GM21423 (cell line): Measurements from ENCODE around the gene SCGB1D4.

Experiments
- ATAC-seq: cut with Tn5 transposase; IDR thresholded peaks from one replicate; pipeline ENCODE4 v1.9.1; 2021; ENCODE audit warnings: mild to moderate bottlenecking, moderate library complexity; ENCODE audit not compliant: unreplicated experiment

The SCGB1D4 gene

DNA sequence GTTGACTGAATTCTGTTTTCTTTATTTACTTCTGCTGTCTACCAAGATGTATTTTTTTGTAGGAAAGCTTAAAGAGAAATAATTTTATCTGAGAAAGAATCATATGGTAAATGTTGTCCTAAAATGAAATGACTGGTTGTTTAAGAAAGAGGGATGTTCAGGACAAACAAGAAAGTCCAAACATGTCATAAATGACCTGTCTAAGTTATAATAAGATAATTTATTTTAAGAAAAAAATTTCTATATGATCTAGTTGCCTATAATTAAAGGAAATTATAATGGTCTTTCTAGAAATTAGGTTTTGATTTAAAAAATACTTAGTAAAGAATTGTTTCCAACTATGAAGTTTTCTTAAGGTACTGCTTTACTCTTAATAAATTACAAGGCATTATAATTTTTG, 18.4 kb downstream of the SCGB1D4 start:
- no peak for ATAC-seq

DNA sequence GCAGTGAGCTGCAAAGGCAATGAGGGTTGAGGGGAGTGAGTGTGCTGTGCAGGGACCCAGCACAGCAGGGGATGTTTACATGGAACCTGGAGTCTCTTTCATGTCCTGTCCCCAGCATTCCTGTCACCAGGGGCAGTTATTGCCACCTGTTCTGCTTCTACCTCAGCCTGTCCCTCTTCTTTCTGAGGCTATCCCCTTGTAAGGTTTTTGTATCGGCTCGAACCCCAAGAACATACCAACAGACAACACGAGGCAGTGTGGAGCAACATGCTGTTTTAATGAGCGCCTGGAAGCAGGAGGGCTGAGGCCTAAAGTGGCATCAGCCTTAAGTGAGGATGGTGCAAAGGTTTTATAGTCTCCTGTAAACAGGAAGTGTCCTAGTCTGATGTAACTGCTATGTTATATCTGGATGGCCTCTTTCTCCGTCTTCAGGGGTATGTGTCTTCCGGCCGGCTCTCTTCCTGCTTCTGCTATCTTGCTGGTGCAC, 25.0 kb downstream of the SCGB1D4 start:
- ATAC-seq: no peak

DNA sequence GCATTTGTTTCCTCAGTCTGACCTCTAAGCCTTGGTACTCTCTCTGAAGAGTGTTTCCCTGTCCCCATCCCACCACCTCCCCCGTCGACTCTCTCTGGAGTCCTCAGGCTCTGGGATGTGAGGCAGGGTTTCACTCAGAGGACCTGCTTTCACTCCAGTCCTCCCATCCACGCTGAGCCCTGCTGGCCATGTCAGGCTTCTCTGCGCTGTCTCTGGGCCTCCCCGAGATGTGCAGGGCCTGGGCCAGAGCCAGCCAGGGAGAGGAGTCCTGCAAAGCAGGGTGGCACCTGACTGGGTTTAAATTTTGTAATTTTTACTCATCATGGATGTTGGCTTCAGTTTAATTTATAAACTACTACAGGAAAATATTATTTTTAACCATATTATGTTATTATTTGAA, 25.6 kb downstream of the SCGB1D4 start:
- ATAC-seq: no peak

DNA sequence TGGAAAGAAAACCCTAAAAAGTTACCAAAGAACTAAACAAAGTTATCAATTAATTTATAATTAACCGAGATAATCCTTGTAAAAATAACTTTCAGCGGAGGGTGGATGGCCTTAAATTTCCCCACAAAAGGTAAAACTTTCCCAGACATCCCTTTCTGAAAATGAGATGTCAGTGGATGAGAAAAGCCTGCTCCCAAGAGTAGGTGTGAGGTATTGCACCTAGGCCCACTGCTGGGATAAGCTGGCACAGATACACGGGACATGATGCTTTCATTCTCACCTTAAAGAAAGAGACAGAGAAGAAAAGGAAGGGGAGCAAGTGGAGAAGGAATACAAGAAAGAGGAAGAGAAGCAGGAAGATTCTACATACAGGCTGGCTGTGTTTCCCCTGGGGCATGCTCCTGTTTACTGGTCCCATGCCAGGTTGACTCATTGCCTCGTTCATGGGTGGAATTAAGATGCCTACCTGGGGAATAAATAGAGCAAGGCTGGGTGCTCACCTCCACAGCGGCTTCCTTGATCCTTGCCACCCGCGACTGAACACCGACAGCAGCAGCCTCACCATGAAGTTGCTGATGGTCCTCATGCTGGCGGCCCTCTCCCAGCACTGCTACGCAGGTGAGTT, 29.1 kb downstream of the SCGB1D4 start, which contains the start of gene SCGB2A2:
SCGB2A2 (plus strand) TSS at position 505 of the 625 bp plus-strand sequence; CDS start at position 564, 59 bp downstream.
- no peak for ATAC-seq

DNA sequence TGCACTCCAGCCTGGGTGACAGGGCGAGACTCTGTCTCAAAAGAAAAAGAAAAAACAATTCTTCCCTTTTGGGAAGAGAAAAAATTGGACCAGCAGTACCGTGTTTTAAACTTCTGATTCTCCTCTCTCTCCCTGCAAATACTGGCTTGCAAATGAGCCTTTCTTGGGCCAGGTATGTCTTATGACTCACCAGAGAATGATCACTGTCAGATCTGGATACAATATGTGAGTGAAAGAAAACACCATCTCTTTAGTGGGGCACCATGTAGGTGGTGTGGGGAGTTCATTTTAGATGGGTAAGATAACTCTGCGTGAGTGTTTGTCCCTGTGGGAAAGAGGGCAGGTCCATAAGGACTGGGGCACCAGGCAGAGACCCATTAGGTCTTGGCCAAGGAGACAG, 31.3 kb downstream of the SCGB1D4 start:
- ATAC-seq: no peak

DNA sequence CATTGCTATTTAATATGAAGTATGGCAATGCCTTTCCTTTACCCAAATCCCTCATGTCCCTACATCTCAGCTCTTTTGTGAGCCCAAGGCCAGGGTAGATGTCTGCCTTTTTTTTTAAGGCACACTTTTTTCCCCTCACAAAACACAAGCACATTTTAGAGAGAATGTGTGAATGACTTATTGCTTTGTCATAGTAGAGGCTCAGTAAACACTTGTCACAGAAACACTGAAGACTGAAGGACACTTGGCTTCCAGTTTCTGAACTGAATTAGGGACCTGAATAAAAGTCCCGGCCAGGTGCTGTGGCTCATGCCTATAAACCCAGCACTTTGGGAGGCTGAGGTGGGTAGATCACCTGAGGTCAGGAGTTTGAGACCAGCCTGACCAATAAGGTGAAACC, 31.8 kb downstream of the SCGB1D4 start:
- no peak for ATAC-seq

DNA sequence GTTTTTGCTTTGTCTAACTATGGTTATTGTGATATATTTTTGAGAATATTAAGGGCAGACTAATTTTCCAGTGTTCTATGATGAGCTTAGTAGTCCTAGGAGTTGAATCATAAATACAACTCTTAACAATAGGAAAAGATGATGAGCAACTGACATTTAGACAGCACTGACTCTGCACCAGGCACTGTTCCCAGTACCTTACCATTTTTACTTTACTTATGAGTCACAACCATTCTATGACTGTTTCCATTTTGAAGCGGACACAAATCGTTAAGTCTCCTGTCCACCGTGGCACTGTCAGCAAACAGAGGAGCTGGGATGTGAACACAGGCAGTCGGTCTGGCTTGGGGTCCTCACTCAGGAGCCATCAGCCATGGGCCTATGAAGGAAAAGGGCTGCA, 32.3 kb downstream of the SCGB1D4 start:
- no peak for ATAC-seq

DNA sequence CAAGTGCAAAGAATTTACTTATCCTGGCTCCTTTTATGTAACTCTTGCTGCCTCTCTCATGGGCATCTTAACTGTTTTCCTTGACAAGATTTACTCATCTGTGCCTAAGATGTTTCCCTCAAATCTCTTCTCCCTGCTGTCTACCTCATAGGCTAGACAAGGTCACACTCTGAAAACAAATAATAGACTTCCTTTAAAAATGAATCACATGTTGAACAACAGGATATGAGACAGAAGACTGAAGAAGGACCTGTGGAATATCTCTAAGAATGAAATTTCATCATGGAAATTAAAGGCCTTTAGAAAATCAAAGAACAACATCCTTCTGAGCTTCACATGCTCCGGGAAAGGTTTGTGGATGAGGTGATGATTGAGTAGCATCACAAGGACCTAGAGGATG, 34.9 kb downstream of the SCGB1D4 start:
- ATAC-seq: no peak

DNA sequence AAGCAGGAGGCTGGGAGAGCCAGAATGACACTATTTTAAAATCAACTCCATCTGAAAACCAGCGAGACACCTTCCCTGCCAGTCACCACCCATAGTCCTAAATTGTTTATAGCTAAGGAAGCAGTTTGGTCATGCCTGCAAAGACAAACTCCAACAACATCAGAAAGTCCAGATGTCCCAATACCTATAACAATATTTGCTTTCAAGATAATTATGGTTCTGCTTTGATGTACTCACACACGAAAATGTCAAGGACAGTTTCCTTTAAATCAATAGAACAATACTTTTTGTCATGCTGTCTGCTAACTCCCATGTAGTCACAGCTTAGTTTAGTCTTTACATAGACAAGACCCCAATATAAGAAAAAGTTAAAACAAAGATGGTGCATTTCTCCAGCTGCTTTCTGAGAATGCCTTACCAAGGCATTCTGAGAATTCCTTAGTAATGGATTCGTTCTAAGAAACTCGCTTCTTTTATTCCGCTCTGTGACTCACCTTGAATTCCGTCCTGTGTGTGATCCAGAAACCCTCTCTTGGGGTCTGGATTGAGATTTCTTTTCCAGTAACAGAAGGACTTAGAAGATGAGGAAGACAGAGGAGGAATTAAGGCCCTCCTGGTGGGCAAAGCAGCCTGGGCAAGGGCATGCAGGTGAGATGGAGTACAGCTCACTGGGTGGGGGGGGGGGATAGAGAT, 38.5 kb downstream of the SCGB1D4 start:
- no peak for ATAC-seq

DNA sequence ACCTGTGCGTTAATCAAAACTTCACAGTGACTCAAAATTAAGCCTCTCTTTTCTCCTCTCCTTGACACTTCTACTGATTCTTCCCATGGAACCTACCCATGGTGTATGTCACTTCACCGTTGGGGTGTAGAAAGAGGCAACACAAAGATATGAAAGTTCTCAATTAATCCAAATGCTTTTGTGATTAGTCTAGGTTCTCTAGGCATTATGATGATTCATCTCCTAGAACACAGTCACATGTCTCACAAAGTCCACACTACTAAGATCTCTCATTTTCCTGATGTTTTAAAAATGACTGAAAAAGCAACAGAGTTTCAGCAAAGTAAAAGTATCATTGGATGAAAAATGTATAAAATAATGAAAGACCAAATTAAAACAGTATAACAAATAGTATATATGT, 42.6 kb downstream of the SCGB1D4 start:
- ATAC-seq: no peak

DNA sequence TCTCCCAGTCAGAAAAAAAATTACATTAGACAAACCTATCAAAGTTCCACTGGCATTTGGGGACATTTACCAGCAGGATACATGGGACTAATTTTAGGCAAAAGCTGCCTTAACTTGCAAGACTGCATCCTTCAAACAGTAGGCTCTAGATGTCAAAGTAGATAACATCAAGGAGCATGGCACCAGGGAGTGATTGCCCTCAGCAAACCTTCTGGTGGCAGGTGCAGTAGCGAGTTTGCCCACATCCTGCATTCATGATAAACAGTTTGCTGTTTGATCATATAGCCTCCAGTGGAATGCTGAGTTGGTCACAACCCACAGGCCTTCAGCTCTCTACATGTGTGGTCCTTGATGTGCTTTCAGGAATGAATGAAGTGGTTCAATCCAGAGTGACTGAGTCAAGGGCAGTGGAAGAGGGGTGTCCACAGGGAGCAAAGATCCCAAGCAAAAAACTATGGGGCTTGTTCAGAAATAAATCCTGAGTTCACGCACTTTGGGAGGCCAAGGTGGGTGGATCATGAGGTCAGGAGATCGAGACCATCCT, 44.8 kb downstream of the SCGB1D4 start:
- no peak for ATAC-seq

DNA sequence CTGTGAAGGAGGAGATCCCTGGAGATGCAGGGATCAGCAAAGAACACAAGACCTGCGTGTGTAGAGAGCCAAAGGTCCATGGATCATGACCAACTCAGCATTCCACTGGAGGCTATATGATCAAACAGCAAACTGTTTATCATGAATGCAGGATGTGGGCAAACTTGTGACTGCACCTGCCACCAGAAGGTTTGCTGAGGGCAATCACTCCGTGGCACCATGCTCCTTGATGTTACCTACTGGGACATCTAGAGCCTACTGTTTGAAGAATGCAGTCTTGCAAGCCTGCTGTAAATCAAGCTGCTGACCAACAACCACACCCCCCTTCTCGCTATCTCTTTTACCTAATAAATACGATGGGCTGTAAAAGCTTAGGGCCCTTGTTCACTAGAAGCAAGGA, 47.2 kb downstream of the SCGB1D4 start:
- ATAC-seq: no peak
